ENCODE data around the gene ICE2. TPM values are rescaled to one million over a fixed set of nuclear protein-coding genes. Genes with fewer than 3 reads are reported as not detected.

The ICE2 gene
- total and polyA plus RNA-seq, 2 of the 8 experiments (the other 6 are each of a cell fraction or from before 2014, with no cell fraction given) = 40.0 to 87.3 TPM

GRCh38 chr15:60514261-60514881 lies 35.4 kb upstream of the ICE2 start (continued):
- TF ChIP-seq, protein P1, sequence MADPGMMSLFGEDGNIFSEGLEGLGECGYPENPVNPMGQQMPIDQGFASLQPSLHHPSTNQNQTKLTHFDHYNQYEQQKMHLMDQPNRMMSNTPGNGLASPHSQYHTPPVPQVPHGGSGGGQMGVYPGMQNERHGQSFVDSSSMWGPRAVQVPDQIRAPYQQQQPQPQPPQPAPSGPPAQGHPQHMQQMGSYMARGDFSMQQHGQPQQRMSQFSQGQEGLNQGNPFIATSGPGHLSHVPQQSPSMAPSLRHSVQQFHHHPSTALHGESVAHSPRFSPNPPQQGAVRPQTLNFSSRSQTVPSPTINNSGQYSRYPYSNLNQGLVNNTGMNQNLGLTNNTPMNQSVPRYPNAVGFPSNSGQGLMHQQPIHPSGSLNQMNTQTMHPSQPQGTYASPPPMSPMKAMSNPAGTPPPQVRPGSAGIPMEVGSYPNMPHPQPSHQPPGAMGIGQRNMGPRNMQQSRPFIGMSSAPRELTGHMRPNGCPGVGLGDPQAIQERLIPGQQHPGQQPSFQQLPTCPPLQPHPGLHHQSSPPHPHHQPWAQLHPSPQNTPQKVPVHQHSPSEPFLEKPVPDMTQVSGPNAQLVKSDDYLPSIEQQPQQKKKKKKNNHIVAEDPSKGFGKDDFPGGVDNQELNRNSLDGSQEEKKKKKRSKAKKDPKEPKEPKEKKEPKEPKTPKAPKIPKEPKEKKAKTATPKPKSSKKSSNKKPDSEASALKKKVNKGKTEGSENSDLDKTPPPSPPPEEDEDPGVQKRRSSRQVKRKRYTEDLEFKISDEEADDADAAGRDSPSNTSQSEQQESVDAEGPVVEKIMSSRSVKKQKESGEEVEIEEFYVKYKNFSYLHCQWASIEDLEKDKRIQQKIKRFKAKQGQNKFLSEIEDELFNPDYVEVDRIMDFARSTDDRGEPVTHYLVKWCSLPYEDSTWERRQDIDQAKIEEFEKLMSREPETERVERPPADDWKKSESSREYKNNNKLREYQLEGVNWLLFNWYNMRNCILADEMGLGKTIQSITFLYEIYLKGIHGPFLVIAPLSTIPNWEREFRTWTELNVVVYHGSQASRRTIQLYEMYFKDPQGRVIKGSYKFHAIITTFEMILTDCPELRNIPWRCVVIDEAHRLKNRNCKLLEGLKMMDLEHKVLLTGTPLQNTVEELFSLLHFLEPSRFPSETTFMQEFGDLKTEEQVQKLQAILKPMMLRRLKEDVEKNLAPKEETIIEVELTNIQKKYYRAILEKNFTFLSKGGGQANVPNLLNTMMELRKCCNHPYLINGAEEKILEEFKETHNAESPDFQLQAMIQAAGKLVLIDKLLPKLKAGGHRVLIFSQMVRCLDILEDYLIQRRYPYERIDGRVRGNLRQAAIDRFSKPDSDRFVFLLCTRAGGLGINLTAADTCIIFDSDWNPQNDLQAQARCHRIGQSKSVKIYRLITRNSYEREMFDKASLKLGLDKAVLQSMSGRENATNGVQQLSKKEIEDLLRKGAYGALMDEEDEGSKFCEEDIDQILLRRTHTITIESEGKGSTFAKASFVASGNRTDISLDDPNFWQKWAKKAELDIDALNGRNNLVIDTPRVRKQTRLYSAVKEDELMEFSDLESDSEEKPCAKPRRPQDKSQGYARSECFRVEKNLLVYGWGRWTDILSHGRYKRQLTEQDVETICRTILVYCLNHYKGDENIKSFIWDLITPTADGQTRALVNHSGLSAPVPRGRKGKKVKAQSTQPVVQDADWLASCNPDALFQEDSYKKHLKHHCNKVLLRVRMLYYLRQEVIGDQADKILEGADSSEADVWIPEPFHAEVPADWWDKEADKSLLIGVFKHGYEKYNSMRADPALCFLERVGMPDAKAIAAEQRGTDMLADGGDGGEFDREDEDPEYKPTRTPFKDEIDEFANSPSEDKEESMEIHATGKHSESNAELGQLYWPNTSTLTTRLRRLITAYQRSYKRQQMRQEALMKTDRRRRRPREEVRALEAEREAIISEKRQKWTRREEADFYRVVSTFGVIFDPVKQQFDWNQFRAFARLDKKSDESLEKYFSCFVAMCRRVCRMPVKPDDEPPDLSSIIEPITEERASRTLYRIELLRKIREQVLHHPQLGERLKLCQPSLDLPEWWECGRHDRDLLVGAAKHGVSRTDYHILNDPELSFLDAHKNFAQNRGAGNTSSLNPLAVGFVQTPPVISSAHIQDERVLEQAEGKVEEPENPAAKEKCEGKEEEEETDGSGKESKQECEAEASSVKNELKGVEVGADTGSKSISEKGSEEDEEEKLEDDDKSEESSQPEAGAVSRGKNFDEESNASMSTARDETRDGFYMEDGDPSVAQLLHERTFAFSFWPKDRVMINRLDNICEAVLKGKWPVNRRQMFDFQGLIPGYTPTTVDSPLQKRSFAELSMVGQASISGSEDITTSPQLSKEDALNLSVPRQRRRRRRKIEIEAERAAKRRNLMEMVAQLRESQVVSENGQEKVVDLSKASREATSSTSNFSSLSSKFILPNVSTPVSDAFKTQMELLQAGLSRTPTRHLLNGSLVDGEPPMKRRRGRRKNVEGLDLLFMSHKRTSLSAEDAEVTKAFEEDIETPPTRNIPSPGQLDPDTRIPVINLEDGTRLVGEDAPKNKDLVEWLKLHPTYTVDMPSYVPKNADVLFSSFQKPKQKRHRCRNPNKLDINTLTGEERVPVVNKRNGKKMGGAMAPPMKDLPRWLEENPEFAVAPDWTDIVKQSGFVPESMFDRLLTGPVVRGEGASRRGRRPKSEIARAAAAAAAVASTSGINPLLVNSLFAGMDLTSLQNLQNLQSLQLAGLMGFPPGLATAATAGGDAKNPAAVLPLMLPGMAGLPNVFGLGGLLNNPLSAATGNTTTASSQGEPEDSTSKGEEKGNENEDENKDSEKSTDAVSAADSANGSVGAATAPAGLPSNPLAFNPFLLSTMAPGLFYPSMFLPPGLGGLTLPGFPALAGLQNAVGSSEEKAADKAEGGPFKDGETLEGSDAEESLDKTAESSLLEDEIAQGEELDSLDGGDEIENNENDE (IDR thresholded peaks at IDR 0.05; ENCODE audit: insufficient replicate concordance, low read length) = no peak
- no peak for TF ChIP-seq ATF3 (IDR thresholded peaks at IDR 0.05; ENCODE audit: insufficient read depth, low read depth, low read length)
- TF ChIP-seq TCF12 (IDR thresholded peaks at IDR 0.05; ENCODE audit: low read depth, low read length) = no peak
- TF ChIP-seq BRCA1 (IDR thresholded peaks at IDR 0.05; ENCODE audit: low read depth, low read length) = no peak
- TF ChIP-seq ASH2L (IDR thresholded peaks at IDR 0.05; ENCODE audit: low read length) = no peak
- no peak for TF ChIP-seq GABPA (IDR thresholded peaks at IDR 0.05; ENCODE audit: borderline replicate concordance, insufficient read depth, low read length)
- no peak for TF ChIP-seq TEAD4 (IDR thresholded peaks at IDR 0.05; ENCODE audit: low read depth, low read length)
- TF ChIP-seq SP2 (IDR thresholded peaks at IDR 0.05; ENCODE audit: low read length) = no peak
- no peak for TF ChIP-seq EZH2 (IDR thresholded peaks at IDR 0.05; ENCODE audit: low read depth, low read length, severe bottlenecking)

Data from H1 (cell line).